Measurements from ENCODE around the gene MYO9A.

Gene MYO9A

GRCh38 chr15:72118017-72118978 lies at the start of gene MYO9A, which contains the start of gene SENP8:
MYO9A (minus strand) TSS chr15:72118150; CDS start chr15:72046563, 71,587 bp downstream.
SENP8 (plus strand) TSS chr15:72118403; CDS start chr15:72139624, 21,221 bp downstream.
- Mint-ChIP-seq H3K9me3 (no peaks in the 10 kb centered on the region), H3K4me1 (peaks cover 45% of the 10 kb centered on the region), H3K36me3 (ENCODE audit: low read depth) (no peaks in the 10 kb centered on the region), H3K4me3 (peak within 1 kb of the TSS; percentile 96 to 98 (median 98)), H3K27me3 (ENCODE audit: low read depth) (no peaks in the 10 kb centered on the region), H3K27ac (peak within 1 kb of the TSS; percentile 98 to 100 (median 100))
- TF ChIP-seq CTCF (IDR thresholded peaks at IDR 0.05; ENCODE audit: unreplicated experiment in 3 of 3), result peak in 1 of 3 experiments; percentile 23

- Mint-ChIP-seq H3K36me3 (ENCODE audit: low read depth) (no peaks in the 10 kb centered on the region), H3K9me3 (no peaks in the 10 kb centered on the region), H3K27me3 (ENCODE audit: low read depth) (peaks cover 5% of the 10 kb centered on the region), H3K4me1 (peaks cover 12% of the 10 kb centered on the region), H3K4me3 (no peak overlapping the region), H3K27ac (no peak overlapping the region)
- TF ChIP-seq CTCF (IDR thresholded peaks at IDR 0.05; ENCODE audit: unreplicated experiment in 3 of 3), result no peak
These were observed 49.5 kb upstream of the MYO9A start for GRCh38 chr15:72167445-72167844.

GRCh38 chr15:72166716-72167417 lies 48.9 kb upstream of the MYO9A start:
- no peaks in the 10 kb centered on the region for H3K9me3 Mint-ChIP-seq
- H3K36me3 Mint-ChIP-seq (ENCODE audit: low read depth), result no peaks in the 10 kb centered on the region
- no peak for TF ChIP-seq CTCF (IDR thresholded peaks at IDR 0.05; ENCODE audit: unreplicated experiment in 3 of 3)

GRCh38 chr15:72163719-72164118 lies 45.8 kb upstream of the MYO9A start:
- H3K27ac Mint-ChIP-seq, result peak overlapping the region in 1 of 3 experiments; percentile 52
- no peak for TF ChIP-seq CTCF (IDR thresholded peaks at IDR 0.05; ENCODE audit: unreplicated experiment in 3 of 3)
- H3K4me3 Mint-ChIP-seq, result no peak overlapping the region
- no peaks in the 10 kb centered on the region for H3K9me3 Mint-ChIP-seq
- peaks cover 5% of the 10 kb centered on the region for H3K27me3 Mint-ChIP-seq (ENCODE audit: low read depth)
- H3K4me1 Mint-ChIP-seq, result peaks cover 14% of the 10 kb centered on the region
- no peaks in the 10 kb centered on the region for H3K36me3 Mint-ChIP-seq (ENCODE audit: low read depth)

More at GRCh38 chr15:72166716-72167417, 48.9 kb upstream of the MYO9A start:
- Mint-ChIP-seq H3K4me3 (no peak overlapping the region), H3K4me1 (peaks cover 13% of the 10 kb centered on the region), H3K27ac (no peak overlapping the region), H3K27me3 (ENCODE audit: low read depth) (peaks cover 5% of the 10 kb centered on the region)

GRCh38 chr15:72162569-72162968 lies 44.6 kb upstream of the MYO9A start:
- Mint-ChIP-seq H3K27ac (no peak overlapping the region), H3K4me3 (no peak overlapping the region), H3K27me3 (ENCODE audit: low read depth) (no peaks in the 10 kb centered on the region), H3K36me3 (ENCODE audit: low read depth) (no peaks in the 10 kb centered on the region), H3K9me3 (no peaks in the 10 kb centered on the region), H3K4me1 (peaks cover 6% of the 10 kb centered on the region)
- TF ChIP-seq CTCF (IDR thresholded peaks at IDR 0.05; ENCODE audit: unreplicated experiment in 3 of 3), result no peak

All from nephron (organoid).